Testis (tissue), 3 donors: ENCODE results near the gene MED6. TPM values are rescaled to one million over a fixed set of nuclear protein-coding genes. Genes with fewer than 3 reads are reported as not detected.

Experiments used
- DNase-seq: peaks from one replicate; pipeline ENCODE4 v3.0.0-alpha.2; 2019
- H3K27ac ChIP-seq, 2 donors: fragments of 200-600 bp; sonication (generic); one replicate each; pipeline ENCODE4 v1.5.1; 2019
- H3K27me3 ChIP-seq: fragments of 200-600 bp; sonication (generic); one replicate; pipeline ENCODE4 v1.5.1; 2019
- H3K36me3 ChIP-seq: fragments of 200-600 bp; sonication (generic); one replicate; pipeline ENCODE4 v1.5.1; 2017; ENCODE audit warnings: low read depth; ENCODE audit errors: missing control alignments
- H3K4me1 ChIP-seq: fragments of 200-600 bp; sonication (generic); one replicate; pipeline ENCODE4 v1.5.1; 2019
- H3K4me3 ChIP-seq, 2 donors: fragments of 200-600 bp; sonication (generic); one replicate each; pipeline ENCODE4 v1.5.1; 2017 to 2019
- H3K9me3 ChIP-seq: fragments of 200-600 bp; sonication (generic); one replicate; pipeline ENCODE4 v1.5.1; 2017
- CTCF ChIP-seq, 3 experiments: fragments of 450-650 bp in 2 of 3; fragments of 200-600 bp in 1 of 3; sonication (generic) in 1 of 3; IDR thresholded peaks; one replicate each; pipeline ENCODE4 v1.5.1; 2016 to 2019; ENCODE audit warnings: antibody characterized with exemption in 3 of 3, mild to moderate bottlenecking in 2 of 3, moderate library complexity in 1 of 3
- POLR2A ChIP-seq: fragments of 450-650 bp; IDR thresholded peaks from one replicate; pipeline ENCODE4 v1.6.1; 2017; ENCODE audit warnings: antibody characterized with exemption, mild to moderate bottlenecking, moderate library complexity
- WGBS, 2 donors: methylation state at CpG; one replicate each; pipeline ENCODE4 v1.1.5; 2018; 5-methylcytosine and 5-hydroxymethylcytosine counted together
- intact Hi-C: fragments of 100-400 bp; cut with DNase I; formaldehyde crosslinking; loops from one replicate; pipeline ENCODE4 v1.15.1; 2023; ENCODE audit warnings: low total_unique reads
- polyA plus RNA-seq: library from polyadenylated mRNA; stranded (reverse); fragments of 350-450 nt; fragmentation: Illumina TruSeq; extraction: RNeasy Lipid Tissue Mini Kit (QIAGEN cat#74804); gene quantifications from one replicate; pipeline ENCODE4 v1.2.3, GENCODE V29; 2014; ENCODE audit warnings: low read depth, low replicate concordance; ENCODE audit not compliant: insufficient read depth
- total RNA-seq, 2 donors: library from RNA; depleted of rRNA; stranded (reverse); fragments of >200 nt; gene quantifications; one replicate each; pipeline ENCODE4 v1.2.3, GENCODE V29; 2016

Gene MED6
- total and polyA plus RNA-seq, 3 donors from 2014 or later = 24.8 to 63.0 (median 60.6) TPM

DNA sequence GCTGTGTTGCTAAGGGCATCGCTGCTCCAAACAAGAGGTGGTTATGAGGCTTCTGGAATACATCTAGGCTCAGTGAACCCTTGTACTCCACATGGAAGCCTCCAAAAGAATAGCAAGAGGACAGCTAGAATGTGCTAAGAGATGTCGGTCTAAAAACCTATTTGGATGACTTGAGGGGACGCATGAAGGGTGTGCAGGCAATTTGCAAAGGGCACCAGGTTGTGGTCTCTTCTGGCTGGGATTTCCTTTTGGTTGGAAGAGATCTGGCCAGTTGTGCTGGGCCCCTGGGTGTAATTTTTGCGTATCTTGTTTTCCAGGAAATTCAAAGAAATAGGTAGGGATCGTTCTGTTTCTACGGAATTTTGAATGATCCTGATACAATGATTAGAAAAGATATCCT lies 45.4 kb upstream of the MED6 start:
- DNase-seq = no peak
- 84 to 85% methylated on average over 6 of the region's 6 CpGs for WGBS, 2 donors
- Histone ChIP-seq H3K4me3 (no peak overlapping the region), H3K27ac (no peak overlapping the region), H3K27me3 (no peaks in the 10 kb centered on the region), H3K4me1 (peaks cover 4% of the 10 kb centered on the region), H3K36me3 (no peaks in the 10 kb centered on the region), H3K9me3 (no peaks in the 10 kb centered on the region)
- intact Hi-C loops = no loop called here
- TF ChIP-seq CTCF (IDR thresholded peaks at IDR 0.05) (no peak), POLR2A (no peak)

DNA sequence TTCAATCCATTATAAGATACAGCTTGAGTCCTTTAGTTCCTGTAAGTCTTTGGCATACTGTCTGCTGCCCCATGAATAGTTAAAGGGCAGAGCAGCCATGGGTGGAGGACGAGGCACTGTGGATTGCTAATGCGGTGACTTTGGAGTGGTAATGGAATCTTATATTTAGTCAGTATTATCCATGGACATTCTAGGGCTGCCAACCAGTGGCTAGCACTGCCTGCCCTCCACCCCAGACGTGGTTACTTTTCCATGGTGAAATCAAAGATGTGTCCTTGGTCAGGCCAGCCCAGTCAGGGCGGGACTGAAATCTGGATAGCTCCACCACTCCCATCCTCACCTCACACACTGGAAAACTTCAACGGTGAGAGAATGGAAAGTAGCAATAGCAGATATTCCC lies 43.5 kb upstream of the MED6 start:
- Histone ChIP-seq H3K27ac (no peak overlapping the region), H3K36me3 (no peaks in the 10 kb centered on the region), H3K27me3 (no peaks in the 10 kb centered on the region), H3K9me3 (no peaks in the 10 kb centered on the region), H3K4me1 (peaks cover 4% of the 10 kb centered on the region), H3K4me3 (no peak overlapping the region)
- 65 to 71% methylated on average over 5 of the region's 5 CpGs for WGBS, 2 donors
- TF ChIP-seq CTCF (IDR thresholded peaks at IDR 0.05) = no peak
- TF ChIP-seq POLR2A = no peak
- DNase-seq = no peak
- intact Hi-C loops = no loop called here

DNA sequence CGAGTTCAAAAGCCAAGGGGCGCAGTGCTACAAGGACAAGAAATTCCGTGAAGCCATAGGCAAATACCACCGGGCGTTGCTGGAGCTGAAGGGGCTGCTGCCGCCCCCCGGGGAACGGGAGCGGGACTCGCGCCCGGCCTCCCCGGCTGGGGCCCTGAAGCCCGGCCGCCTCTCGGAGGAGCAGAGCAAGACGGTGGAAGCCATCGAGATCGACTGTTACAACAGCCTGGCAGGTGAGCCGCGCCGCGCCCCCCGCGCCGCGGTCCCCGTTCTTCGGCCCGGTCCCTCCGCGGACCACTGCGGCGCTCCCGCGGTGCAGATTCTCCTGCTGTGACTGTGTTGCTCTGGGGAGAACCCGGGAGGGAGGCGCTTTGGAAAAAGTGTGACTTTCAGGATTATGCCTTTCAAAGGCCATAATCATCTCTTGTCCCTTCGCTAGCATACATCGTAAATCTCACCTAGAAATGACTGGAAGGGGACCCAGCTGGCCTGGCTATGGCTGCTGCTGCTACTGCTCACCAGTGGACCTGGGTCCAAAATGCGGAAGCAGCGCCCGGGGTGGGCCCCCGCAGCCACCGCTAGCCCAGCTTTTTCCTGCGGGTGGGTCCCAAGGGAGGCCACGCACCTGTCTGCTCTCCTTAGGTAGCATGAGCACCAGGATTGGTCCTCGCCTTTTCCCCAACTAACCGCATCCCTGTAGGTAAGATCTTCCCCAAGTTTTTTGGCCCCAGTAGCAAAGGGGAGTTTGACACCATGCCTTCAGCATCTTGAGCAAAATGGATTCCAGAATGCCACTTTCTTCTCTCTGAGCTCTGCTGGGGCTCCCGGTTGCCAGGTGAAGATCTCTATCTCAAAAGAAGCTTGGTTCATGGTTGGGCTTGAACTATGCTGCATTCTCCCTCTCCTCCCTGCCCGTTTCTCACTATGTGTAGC lies 42.1 kb upstream of the MED6 start:
- H3K36me3 ChIP-seq = no peaks in the 10 kb centered on the region
- no peaks in the 10 kb centered on the region for H3K27me3 ChIP-seq
- H3K9me3 ChIP-seq = no peaks in the 10 kb centered on the region
- peaks cover 4% of the 10 kb centered on the region for H3K4me1 ChIP-seq
- no peak overlapping the region for H3K27ac ChIP-seq
- no peak for TF ChIP-seq CTCF (IDR thresholded peaks at IDR 0.05)
- no peak for TF ChIP-seq POLR2A
- intact Hi-C loops = no loop called here
- WGBS, 2 donors = 6 to 24% methylated on average over 11 to 50 of the region's 51 CpGs
- DNase-seq = peak; percentile 22
- H3K4me3 ChIP-seq = peak overlapping the region; percentile 57 to 62

DNA sequence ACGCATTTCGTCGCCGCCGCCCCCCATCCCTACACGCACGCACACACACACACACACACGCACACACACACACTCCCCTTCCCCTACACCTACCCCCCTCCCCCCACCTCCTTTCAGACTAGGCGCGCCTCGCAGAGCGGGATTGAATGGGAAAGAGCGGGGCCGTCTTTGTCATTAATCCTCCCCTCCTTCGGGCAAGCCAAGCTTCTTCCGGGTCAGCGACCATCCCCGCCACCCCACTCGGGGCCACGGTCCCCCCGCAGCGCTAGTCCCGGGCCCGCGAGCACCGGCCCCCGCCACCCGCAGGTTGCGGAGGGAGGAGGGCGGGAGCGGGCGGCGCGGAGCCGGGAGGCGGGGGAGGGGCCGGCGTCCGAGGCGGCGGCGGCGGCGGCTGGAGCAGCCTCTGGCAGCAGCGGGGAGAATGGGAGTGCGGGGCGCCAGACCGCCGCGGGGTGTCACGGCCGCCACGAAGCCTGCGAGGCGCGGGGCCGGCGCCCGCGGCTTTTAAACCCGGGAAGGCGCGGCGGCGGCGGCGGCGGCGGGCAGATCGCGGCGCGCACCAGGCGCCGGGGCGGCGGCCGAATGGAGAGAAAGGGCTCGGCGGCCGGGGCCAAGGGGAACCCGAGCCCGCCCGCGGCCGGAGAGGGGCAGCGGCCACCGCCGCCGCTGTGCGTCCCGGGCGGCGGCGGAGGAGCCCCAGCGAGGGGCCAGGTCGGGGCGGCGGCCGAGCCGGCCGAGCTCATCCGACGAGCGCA lies 41.3 kb upstream of the MED6 start, which contains the start of gene TTC9:
Gene TTC9 (plus strand): TSS at position 369 of the 755 bp plus-strand sequence. CDS start 214 bp downstream, at position 583.
- intact Hi-C loops = no loop called here
- Histone ChIP-seq H3K9me3 (no peaks in the 10 kb centered on the region), H3K4me1 (peaks cover 4% of the 10 kb centered on the region), H3K4me3 (peak within 1 kb of the TSS; percentile 57 to 62), H3K27ac (no peak within 1 kb of the TSS), H3K36me3 (no peaks in the 10 kb centered on the region), H3K27me3 (no peaks in the 10 kb centered on the region)
- no peak for DNase-seq
- TF ChIP-seq CTCF (IDR thresholded peaks at IDR 0.05) = no peak
- no peak for TF ChIP-seq POLR2A
- 1 to 2% methylated on average over 17 to 42 of the region's 105 CpGs for WGBS, 2 donors
